ENCODE measurements around the gene LRRC4C. TPM values are rescaled to one million over a fixed set of nuclear protein-coding genes. Genes with fewer than 3 reads are reported as not detected.

Gene LRRC4C
- total RNA-seq, 1 experiment from 2014 or later, result not detected

DNA sequence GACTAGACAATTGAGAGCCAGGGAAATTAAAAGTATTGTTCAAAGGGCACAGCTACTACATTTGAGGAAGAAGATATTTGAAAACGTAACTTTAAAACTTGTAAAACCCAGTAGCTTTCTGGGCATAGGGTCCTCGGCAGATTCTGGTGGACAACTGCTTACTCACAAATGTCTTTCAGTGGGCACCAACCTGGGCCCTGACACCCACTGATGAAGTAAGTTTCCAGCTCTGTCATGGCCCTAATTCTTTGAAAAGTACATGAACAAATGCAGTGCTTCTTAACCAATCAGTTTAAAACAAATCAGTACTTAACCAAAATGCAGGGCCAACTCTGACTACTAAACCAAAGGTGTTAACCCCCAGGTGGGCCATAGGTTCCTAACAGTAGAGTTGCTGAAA is 1170.1 kb downstream of the LRRC4C start:
- Histone ChIP-seq H4K20me1 (ENCODE audit: low read length) (no peaks in the 10 kb centered on the region), H3K9ac (ENCODE audit: low read length) (no peak overlapping the region), H3K4me2 (ENCODE audit: low read length) (no peak overlapping the region), H3K79me2 (ENCODE audit: low read length) (no peaks in the 10 kb centered on the region), H3K4me3 (ENCODE audit: low read length) (no peak overlapping the region), H2AFZ (ENCODE audit: low read length) (no peak overlapping the region), H3K27ac (ENCODE audit: low read length) (no peak overlapping the region), H3F3A (ENCODE audit: low read length, unreplicated experiment) (no peaks in the 10 kb centered on the region), H3K36me3 (ENCODE audit: low read depth, low read length) (no peaks in the 10 kb centered on the region), H3K9me2 (replicated peaks; ENCODE audit: low read length) (no peaks in the 10 kb centered on the region), H3K4me1 (ENCODE audit: insufficient read depth, low read length) (no peaks in the 10 kb centered on the region), H3K27me3 (ENCODE audit: low read length) (no peaks in the 10 kb centered on the region), H3K9me3 (ENCODE audit: low read length) (no peaks in the 10 kb centered on the region)
- no peak for ATAC-seq
- no TSS peak for BruUV-seq (replicated peaks)
- DNase-seq, result no peak
- intact Hi-C loops (cut with micrococcal nuclease), result no loop called here
- CTCF ChIA-PET, result no interaction called here
- no peak for TF ChIP-seq EZH2 (IDR thresholded peaks at IDR 0.05; ENCODE audit: low read length, unreplicated experiment)
- TF ChIP-seq EZH2phosphoT487 (IDR thresholded peaks at IDR 0.05; ENCODE audit: borderline replicate concordance, low read length), result no peak
- TF ChIP-seq, protein P1, sequence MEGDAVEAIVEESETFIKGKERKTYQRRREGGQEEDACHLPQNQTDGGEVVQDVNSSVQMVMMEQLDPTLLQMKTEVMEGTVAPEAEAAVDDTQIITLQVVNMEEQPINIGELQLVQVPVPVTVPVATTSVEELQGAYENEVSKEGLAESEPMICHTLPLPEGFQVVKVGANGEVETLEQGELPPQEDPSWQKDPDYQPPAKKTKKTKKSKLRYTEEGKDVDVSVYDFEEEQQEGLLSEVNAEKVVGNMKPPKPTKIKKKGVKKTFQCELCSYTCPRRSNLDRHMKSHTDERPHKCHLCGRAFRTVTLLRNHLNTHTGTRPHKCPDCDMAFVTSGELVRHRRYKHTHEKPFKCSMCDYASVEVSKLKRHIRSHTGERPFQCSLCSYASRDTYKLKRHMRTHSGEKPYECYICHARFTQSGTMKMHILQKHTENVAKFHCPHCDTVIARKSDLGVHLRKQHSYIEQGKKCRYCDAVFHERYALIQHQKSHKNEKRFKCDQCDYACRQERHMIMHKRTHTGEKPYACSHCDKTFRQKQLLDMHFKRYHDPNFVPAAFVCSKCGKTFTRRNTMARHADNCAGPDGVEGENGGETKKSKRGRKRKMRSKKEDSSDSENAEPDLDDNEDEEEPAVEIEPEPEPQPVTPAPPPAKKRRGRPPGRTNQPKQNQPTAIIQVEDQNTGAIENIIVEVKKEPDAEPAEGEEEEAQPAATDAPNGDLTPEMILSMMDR (conservative IDR thresholded peaks at IDR 0.05; ENCODE audit: low read depth, low read length), result no peak
- POLR2A ChIA-PET (ENCODE audit: unreplicated experiment), result no interaction called here

- H3K4me1 ChIP-seq (ENCODE audit: insufficient read depth, low read length), result no peaks in the 10 kb centered on the region
- H3K79me2 ChIP-seq (ENCODE audit: low read length), result no peaks in the 10 kb centered on the region
- H3K36me3 ChIP-seq (ENCODE audit: low read depth, low read length), result no peaks in the 10 kb centered on the region
- no peak for ATAC-seq
- no peak overlapping the region for H3K9ac ChIP-seq (ENCODE audit: low read length)
- no peak overlapping the region for H3K4me2 ChIP-seq (ENCODE audit: low read length)
- TF ChIP-seq EZH2phosphoT487 (IDR thresholded peaks at IDR 0.05; ENCODE audit: borderline replicate concordance, low read length), result no peak
- TF ChIP-seq, protein P1 (conservative IDR thresholded peaks at IDR 0.05; ENCODE audit: low read depth, low read length), result no peak
- TF ChIP-seq EZH2 (IDR thresholded peaks at IDR 0.05; ENCODE audit: low read length, unreplicated experiment), result no peak
- no peaks in the 10 kb centered on the region for H4K20me1 ChIP-seq (ENCODE audit: low read length)
- H3K9me3 ChIP-seq (ENCODE audit: low read length), result no peaks in the 10 kb centered on the region
- intact Hi-C loops (cut with micrococcal nuclease), result no loop called here
- no peaks in the 10 kb centered on the region for H3F3A ChIP-seq (ENCODE audit: low read length, unreplicated experiment)
- H3K4me3 ChIP-seq (ENCODE audit: low read length), result no peak overlapping the region
- H3K27me3 ChIP-seq (ENCODE audit: low read length), result no peaks in the 10 kb centered on the region
- no TSS peak for BruUV-seq (replicated peaks)
- H3K27ac ChIP-seq (ENCODE audit: low read length), result no peak overlapping the region
- ChIA-PET CTCF (no interaction called here), POLR2A (ENCODE audit: unreplicated experiment) (no interaction called here)
- no peak for DNase-seq
- no peaks in the 10 kb centered on the region for H3K9me2 ChIP-seq (replicated peaks; ENCODE audit: low read length)
- no peak overlapping the region for H2AFZ ChIP-seq (ENCODE audit: low read length)
Measured at GRCh38 chr11:40287916-40288803, 1171.3 kb downstream of the LRRC4C start.

GRCh38 chr11:40286137-40286536 is 1173.3 kb downstream of the LRRC4C start:
- intact Hi-C loops (cut with micrococcal nuclease), result no loop called here
- DNase-seq, result no peak
- H3K9ac ChIP-seq (ENCODE audit: low read length), result no peak overlapping the region
- no peaks in the 10 kb centered on the region for H3K4me1 ChIP-seq (ENCODE audit: insufficient read depth, low read length)
- H3K27me3 ChIP-seq (ENCODE audit: low read length), result no peaks in the 10 kb centered on the region
- H3K4me2 ChIP-seq (ENCODE audit: low read length), result no peak overlapping the region
- H4K20me1 ChIP-seq (ENCODE audit: low read length), result no peaks in the 10 kb centered on the region
- no peak overlapping the region for H3K4me3 ChIP-seq (ENCODE audit: low read length)
- no peaks in the 10 kb centered on the region for H3K9me3 ChIP-seq (ENCODE audit: low read length)
- no peak for ATAC-seq
- H2AFZ ChIP-seq (ENCODE audit: low read length), result no peak overlapping the region
- no peak for TF ChIP-seq EZH2 (IDR thresholded peaks at IDR 0.05; ENCODE audit: low read length, unreplicated experiment)
- no peak for TF ChIP-seq EZH2phosphoT487 (IDR thresholded peaks at IDR 0.05; ENCODE audit: borderline replicate concordance, low read length)
- TF ChIP-seq, protein P1 (conservative IDR thresholded peaks at IDR 0.05; ENCODE audit: low read depth, low read length), result no peak
- ChIA-PET CTCF (no interaction called here), POLR2A (ENCODE audit: unreplicated experiment) (no interaction called here)
- H3K79me2 ChIP-seq (ENCODE audit: low read length), result no peaks in the 10 kb centered on the region
- H3K36me3 ChIP-seq (ENCODE audit: low read depth, low read length), result no peaks in the 10 kb centered on the region
- H3F3A ChIP-seq (ENCODE audit: low read length, unreplicated experiment), result no peaks in the 10 kb centered on the region
- BruUV-seq (replicated peaks), result no TSS peak
- H3K9me2 ChIP-seq (replicated peaks; ENCODE audit: low read length), result no peaks in the 10 kb centered on the region
- H3K27ac ChIP-seq (ENCODE audit: low read length), result no peak overlapping the region
